ENCODE results near the gene STARD7.

DNA sequence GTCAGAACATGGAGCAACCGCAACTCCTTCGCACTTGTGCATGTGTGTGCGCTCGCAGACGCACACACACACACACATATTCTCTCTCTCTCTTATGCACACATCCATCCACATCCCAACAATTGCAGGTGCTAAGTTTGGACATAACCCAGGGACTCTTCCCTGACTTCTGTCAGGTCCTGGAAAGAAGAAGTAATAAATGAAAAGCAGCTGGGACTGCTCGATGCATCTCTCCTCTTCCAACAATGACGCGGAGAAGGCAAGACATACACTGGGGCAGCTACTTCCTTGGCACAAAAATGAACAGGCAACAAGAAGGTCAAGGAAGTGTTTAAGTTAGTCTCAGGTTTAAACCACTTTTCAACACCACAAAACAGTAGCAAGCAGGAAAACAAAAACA, 23.6 kb downstream of the STARD7 start:
- TF ChIP-seq, protein P1, sequence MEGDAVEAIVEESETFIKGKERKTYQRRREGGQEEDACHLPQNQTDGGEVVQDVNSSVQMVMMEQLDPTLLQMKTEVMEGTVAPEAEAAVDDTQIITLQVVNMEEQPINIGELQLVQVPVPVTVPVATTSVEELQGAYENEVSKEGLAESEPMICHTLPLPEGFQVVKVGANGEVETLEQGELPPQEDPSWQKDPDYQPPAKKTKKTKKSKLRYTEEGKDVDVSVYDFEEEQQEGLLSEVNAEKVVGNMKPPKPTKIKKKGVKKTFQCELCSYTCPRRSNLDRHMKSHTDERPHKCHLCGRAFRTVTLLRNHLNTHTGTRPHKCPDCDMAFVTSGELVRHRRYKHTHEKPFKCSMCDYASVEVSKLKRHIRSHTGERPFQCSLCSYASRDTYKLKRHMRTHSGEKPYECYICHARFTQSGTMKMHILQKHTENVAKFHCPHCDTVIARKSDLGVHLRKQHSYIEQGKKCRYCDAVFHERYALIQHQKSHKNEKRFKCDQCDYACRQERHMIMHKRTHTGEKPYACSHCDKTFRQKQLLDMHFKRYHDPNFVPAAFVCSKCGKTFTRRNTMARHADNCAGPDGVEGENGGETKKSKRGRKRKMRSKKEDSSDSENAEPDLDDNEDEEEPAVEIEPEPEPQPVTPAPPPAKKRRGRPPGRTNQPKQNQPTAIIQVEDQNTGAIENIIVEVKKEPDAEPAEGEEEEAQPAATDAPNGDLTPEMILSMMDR (IDR thresholded peaks at IDR 0.05; ENCODE audit: low read depth, low read length, poor library complexity, severe bottlenecking) = no peak
- TF ChIP-seq EZH2phosphoT487 (IDR thresholded peaks at IDR 0.05; ENCODE audit: borderline replicate concordance, low read length) = no peak
